Iris pigment epithelial cell (primary cell): Measurements from ENCODE around the gene SH3RF3.

ENCODE experiments used
- DNase-seq: peaks from one replicate; pipeline ENCODE4 v3.0.0-alpha.2; 2011; ENCODE audit warnings: low read depth

Gene SH3RF3

GRCh38 chr2:109339519-109339966 lies 210.5 kb downstream of the SH3RF3 start:
- DNase-seq = peak; percentile 79

- no peak for DNase-seq
Observed at GRCh38 chr2:109340381-109340780, 211.4 kb downstream of the SH3RF3 start.

GRCh38 chr2:109341355-109342255 lies 212.6 kb downstream of the SH3RF3 start:
- DNase-seq = no peak

- DNase-seq = no peak
Observed at GRCh38 chr2:109342256-109342850, 213.3 kb downstream of the SH3RF3 start.

DNA sequence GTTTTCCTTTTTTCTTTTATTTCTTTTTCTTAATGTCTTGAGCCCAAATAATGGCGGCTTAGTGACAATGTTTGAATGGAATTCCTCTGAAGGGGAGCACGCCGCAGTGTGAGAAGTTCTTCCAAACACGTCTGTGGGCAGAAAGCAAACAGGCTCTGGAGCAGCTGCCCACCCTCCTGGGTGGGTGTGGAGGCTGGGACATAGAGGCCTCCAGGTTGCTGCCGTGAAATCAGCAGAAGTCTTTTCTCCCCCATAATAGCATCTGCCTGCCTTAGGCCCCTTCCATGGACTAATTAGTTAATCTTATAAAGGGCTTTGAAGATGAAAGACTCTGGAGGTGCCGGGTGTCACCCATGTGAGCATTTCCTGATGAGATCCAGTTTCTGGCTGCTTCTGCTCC lies 213.9 kb downstream of the SH3RF3 start:
- no peak for DNase-seq

DNA sequence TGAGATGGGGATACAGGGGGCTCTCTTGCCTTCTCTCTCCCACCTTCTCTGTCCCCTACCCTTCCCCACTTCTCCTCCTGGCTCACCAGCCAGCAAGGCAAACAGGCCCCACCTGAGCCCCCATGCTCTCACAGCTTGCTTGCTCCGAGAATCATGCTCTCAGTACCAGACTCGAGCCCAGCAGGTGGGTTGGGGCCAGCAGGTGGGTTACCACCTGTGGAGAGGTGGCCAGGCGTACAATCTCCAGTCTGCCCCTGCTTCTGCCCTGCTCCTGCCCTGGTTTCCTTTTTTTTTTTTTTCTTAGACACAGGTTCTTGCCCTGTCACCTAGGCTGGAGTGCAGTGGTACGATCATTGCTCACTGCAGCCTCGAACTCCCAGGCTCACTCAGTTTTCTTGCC lies 214.5 kb downstream of the SH3RF3 start:
- DNase-seq = no peak

- DNase-seq = no peak
Observed at GRCh38 chr2:109344270-109344805, 215.3 kb downstream of the SH3RF3 start.

DNA sequence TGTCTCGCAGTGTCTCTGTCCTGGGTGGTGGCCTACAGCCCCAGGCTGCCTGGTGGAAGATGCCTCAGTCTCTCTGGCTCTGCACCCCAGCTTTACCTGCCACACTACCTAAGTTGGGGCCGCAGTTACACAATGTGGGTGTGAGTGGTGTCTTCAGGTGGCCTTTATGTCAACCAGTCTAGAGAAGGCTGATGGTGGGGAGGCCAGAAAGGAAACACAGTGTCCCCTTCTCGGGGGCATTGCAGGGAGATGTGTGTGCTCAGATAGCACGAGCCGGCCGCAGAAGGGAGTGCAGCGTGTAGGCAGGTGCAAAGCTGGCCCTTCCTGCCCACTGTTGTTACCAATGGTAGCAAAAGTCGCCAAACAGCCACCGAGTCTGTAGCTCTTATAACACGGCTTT lies 216.1 kb downstream of the SH3RF3 start:
- no peak for DNase-seq

DNA sequence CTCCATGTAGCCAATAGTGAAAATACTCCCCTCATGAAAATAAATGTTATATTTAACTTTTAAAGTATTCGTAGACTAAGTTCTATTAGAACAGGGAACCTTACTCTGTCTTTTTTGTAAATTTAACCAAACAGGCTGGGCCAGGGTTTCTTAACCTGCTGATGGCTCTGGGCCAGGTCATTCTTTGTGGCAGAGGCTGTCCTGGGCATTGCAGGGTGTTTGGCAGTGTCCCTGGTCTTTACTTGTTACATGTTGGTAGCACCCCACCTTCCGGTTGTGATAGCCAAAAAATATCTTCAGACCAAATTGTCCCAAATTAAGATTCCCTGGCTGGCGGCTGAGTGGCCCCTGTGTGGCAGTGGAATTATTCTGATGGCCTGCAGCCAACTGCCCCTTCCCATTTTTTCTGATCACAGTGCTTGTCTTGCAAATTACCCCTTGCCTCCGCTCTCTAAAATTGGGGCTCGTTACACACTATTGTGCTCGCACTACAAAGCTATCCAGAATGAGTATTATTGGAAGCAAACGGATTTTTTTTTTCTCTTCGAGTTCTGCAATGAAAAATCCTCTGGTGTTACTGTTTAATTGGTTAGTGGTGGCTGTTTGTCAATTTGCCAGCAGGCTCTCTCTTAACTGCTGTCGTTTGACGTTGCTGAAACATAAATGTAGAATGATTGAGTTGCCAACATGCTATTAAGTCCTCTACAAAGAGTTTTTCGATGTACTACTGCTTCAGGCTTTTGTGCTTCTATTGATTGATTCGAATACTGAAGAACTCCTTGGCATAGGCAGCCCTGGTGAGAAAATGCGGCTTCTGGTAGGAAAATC lies 216.9 kb downstream of the SH3RF3 start:
- DNase-seq = no peak

GRCh38 chr2:109346601-109347228 lies 217.7 kb downstream of the SH3RF3 start:
- no peak for DNase-seq

DNA sequence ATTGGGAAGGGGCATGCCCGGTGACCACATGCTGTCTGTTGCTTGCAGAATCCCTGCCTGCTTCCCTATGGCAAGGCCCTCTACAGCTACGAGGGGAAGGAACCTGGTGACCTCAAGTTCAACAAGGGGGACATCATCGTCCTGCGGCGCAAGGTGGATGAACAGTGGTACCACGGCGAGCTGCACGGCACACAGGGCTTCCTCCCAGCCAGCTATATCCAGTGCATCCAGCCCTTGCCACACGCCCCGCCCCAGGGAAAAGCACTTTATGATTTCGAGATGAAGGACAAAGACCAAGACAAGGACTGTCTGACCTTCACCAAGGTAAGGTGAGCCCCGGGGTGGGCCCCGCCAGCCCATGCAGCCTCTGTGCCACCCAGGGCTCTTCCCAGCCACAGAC lies 218.6 kb downstream of the SH3RF3 start:
- no peak for DNase-seq

DNA sequence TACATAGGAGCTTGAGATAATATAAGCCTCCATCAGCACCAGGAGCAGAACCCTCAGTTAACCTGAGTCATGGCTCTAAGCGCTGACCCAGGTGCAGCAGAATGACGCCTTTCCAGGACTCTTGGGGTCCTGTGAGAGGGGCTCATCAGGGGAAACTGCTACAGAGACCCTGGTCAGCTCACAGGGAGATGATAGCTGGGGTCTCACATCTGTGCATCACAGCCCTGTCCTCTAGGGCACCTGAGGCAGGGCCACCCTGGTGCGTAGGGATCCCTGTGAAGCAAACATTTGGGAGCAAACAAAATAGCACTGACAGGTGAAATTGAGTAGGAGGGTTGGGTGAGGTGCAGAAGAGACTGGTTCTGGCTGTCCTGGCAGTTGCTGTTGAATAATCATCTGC lies 219.2 kb downstream of the SH3RF3 start:
- no peak for DNase-seq

- no peak for DNase-seq
Observed at GRCh38 chr2:109348671-109349502, 219.9 kb downstream of the SH3RF3 start.

DNA sequence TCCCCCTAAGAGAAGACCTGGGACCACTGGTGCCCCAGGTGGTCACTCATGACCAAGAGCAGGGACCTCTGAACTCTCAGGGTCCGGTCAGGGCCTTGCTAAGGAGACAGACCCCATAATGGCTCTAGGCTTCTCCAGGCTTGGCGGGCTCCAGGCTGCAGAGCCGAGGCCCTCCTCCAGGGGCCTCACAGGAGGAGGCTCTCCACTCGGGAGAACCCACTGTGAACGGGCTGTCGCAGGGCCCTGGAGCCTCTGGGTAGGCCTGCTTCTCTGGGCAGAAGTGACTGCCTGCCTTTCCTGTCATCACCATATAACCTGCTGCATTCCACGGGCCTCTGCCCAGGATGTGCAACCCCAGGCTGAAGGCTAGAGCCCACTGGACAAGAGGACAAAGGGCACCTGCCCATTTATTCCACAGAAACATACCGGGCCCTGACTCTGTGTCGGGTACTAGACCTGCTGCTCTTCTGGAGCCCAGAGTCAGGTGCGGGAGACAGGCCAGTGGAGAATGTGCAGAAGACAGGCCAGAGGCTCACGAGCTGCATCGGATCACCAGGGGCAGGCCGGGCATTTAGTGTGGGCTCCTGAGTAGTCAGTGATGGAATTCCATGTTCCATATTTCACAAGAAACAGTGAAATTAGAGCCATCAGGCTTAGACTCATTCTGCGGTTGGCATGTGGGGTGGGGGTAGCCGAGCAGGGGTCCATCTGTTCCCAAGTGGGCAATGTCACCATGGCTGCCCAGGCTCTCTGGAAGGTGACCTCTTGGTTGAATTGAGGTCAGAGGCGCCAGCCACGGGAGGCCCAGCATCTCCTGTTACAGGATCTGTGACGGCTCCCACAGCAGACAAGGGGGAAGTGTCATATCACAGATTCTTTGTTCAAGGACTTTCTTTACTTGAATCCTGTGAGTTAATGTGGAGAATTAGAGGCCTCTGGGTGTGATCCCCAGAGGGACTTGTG lies 220.8 kb downstream of the SH3RF3 start:
- no peak for DNase-seq

GRCh38 chr2:109350526-109350925 lies 221.5 kb downstream of the SH3RF3 start:
- no peak for DNase-seq

DNA sequence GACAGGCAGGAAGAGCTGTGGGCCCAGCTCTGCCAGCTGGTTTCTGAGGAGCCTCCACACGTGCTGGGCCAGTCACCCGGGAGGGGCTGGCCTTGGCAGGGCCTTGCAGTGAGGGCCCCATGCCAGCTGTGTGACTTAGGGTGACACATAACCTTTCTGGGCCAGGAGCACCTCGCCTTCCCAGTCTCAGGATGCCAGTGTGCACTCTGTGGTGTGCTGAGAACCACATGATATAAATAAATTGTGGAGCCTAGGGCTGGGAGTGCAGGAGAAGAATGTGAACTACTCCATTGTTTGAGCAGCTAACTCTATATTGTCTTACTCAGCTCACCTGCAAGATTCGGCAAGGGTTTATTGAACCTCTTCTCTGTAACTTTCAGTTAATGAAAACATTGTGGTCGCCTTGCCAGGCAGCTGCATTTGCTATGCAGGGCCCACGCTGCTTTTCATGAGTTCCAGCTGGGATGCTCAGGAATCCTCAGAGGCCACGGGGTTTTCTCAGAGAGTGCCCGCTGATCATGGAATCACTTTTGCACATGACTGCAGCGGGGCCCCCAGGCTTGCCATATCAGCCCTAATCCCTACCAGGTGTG lies 222.3 kb downstream of the SH3RF3 start:
- DNase-seq = peak; percentile 46

- no peak for DNase-seq
Observed at GRCh38 chr2:109352056-109352897, 223.3 kb downstream of the SH3RF3 start.

- DNase-seq = no peak
Observed at GRCh38 chr2:109352898-109353689, 224.1 kb downstream of the SH3RF3 start.
